WTC11 (cell line): ENCODE results near the gene SRRM2.

Source experiments
- ATF2 ChIP-seq: sonication (generic); formaldehyde crosslinking; IDR thresholded peaks from 2 replicates; pipeline ENCODE4 v1.8.1; 2022; ENCODE audit warnings: low read depth, missing genetic modification reagents, borderline replicate concordance
- TCF7 ChIP-seq: sonication (generic); formaldehyde crosslinking; IDR thresholded peaks from 2 replicates; pipeline ENCODE4 v1.8.0; 2022; ENCODE audit warnings: mild to moderate bottlenecking, low read depth, missing genetic modification reagents, moderate library complexity
- USF2 ChIP-seq: sonication (generic); formaldehyde crosslinking; IDR thresholded peaks from 2 replicates; pipeline ENCODE4 v1.8.1; 2023; ENCODE audit warnings: mild to moderate bottlenecking, missing genetic modification reagents, moderate library complexity
- TF ChIP-seq, protein P1 (sequence below): fragments of 200-600 bp; IDR thresholded peaks from 2 replicates; pipeline ENCODE4 v1.8.0; 2022; ENCODE audit warnings: antibody characterized with exemption
- TF ChIP-seq, protein P2 (sequence below): sonication (generic); formaldehyde crosslinking; IDR thresholded peaks from 2 replicates; pipeline ENCODE4 v1.8.0; 2022; ENCODE audit warnings: mild to moderate bottlenecking, missing genetic modification reagents
- TF ChIP-seq, protein P3 (sequence below): sonication (generic); formaldehyde crosslinking; IDR thresholded peaks from 2 replicates; pipeline ENCODE4 v1.8.1; 2023; ENCODE audit warnings: mild to moderate bottlenecking, missing genetic modification reagents, moderate library complexity

DNA sequence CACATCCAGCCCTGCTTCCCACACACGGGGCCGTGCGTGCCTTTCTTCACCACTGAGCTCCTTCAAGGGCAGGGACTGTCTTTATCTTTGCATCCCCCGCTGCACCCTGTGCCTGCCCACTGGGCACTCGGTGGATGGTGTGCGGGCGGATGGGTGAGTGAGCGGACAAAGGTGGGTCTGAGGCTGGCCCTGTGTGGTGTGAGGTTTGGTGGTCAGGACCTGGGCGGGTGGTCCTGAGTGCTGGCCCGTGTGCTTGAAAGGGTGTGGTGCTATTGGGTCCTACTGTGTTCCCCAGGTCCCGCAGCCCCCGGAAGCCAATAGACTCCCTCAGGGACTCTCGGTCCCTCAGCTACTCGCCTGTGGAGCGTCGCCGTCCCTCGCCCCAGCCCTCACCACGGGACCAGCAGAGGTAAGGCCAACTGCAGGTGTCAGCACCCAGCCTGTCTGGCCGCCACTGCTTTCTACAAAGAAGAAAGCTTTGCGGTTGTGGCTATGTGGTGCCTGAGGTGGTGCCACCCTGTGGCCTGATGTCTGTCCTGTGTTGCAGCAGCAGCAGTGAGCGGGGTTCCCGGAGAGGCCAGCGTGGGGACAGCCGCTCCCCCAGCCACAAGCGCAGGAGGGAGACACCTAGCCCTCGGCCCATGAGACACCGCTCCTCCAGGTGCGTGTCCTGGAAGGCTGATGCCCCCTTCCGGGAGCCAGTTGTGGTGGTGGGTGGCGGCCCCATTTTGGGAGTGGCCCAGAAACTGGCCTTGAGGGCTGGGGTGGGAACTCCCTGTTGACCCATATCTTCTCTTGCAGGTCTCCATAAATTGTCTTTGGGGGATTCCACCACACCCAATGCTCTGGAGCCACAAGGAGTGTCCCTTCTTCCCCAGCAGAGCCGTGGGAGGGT is 17.9 kb downstream of the SRRM2 start:
- TF ChIP-seq, protein P1, sequence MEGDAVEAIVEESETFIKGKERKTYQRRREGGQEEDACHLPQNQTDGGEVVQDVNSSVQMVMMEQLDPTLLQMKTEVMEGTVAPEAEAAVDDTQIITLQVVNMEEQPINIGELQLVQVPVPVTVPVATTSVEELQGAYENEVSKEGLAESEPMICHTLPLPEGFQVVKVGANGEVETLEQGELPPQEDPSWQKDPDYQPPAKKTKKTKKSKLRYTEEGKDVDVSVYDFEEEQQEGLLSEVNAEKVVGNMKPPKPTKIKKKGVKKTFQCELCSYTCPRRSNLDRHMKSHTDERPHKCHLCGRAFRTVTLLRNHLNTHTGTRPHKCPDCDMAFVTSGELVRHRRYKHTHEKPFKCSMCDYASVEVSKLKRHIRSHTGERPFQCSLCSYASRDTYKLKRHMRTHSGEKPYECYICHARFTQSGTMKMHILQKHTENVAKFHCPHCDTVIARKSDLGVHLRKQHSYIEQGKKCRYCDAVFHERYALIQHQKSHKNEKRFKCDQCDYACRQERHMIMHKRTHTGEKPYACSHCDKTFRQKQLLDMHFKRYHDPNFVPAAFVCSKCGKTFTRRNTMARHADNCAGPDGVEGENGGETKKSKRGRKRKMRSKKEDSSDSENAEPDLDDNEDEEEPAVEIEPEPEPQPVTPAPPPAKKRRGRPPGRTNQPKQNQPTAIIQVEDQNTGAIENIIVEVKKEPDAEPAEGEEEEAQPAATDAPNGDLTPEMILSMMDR, result no peak
- TF ChIP-seq, protein P2, sequence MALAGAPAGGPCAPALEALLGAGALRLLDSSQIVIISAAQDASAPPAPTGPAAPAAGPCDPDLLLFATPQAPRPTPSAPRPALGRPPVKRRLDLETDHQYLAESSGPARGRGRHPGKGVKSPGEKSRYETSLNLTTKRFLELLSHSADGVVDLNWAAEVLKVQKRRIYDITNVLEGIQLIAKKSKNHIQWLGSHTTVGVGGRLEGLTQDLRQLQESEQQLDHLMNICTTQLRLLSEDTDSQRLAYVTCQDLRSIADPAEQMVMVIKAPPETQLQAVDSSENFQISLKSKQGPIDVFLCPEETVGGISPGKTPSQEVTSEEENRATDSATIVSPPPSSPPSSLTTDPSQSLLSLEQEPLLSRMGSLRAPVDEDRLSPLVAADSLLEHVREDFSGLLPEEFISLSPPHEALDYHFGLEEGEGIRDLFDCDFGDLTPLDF (CRISPR knock-in tag), result no peak
- TF ChIP-seq ATF2 (no peak), USF2 (no peak), TCF7 (no peak)
- TF ChIP-seq, protein P3, sequence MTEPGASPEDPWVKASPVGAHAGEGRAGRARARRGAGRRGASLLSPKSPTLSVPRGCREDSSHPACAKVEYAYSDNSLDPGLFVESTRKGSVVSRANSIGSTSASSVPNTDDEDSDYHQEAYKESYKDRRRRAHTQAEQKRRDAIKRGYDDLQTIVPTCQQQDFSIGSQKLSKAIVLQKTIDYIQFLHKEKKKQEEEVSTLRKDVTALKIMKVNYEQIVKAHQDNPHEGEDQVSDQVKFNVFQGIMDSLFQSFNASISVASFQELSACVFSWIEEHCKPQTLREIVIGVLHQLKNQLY (CRISPR knock-in tag), result no peak
